ENCODE measurements around the gene CDH12.

DNA sequence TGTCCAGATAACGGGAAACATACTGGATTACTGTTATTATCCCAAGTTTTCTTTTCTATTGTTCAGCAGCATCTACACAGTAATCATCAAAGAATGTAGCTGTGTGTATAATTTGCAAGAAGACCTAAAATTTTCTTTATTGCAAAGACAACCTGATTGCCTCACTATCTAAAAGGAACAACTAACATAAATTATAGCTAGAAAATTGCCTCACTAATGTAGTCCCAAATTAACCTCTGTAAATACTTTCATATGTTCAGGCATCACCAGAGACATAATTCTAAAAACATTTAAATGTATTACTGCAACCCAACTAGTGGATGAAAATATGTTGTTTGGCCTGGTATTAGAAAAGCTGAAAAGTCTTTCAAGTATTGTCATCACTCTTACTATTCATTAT is 275.4 kb downstream of the CDH12 start:
- TF ChIP-seq, protein P1, sequence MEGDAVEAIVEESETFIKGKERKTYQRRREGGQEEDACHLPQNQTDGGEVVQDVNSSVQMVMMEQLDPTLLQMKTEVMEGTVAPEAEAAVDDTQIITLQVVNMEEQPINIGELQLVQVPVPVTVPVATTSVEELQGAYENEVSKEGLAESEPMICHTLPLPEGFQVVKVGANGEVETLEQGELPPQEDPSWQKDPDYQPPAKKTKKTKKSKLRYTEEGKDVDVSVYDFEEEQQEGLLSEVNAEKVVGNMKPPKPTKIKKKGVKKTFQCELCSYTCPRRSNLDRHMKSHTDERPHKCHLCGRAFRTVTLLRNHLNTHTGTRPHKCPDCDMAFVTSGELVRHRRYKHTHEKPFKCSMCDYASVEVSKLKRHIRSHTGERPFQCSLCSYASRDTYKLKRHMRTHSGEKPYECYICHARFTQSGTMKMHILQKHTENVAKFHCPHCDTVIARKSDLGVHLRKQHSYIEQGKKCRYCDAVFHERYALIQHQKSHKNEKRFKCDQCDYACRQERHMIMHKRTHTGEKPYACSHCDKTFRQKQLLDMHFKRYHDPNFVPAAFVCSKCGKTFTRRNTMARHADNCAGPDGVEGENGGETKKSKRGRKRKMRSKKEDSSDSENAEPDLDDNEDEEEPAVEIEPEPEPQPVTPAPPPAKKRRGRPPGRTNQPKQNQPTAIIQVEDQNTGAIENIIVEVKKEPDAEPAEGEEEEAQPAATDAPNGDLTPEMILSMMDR (IDR thresholded peaks at IDR 0.05): no peak
- no peak for TF ChIP-seq POLR2A (IDR thresholded peaks at IDR 0.05)
- no peak for TF ChIP-seq POLR2AphosphoS5 (IDR thresholded peaks at IDR 0.05)
